Measurements from ENCODE around the gene MS4A4A.
"Not testable (repeated sequence)": the region's sequence is repeated elsewhere in the genome, so short reads cannot be mapped to it uniquely, and the experiment has no call there.

Gene MS4A4A

DNA sequence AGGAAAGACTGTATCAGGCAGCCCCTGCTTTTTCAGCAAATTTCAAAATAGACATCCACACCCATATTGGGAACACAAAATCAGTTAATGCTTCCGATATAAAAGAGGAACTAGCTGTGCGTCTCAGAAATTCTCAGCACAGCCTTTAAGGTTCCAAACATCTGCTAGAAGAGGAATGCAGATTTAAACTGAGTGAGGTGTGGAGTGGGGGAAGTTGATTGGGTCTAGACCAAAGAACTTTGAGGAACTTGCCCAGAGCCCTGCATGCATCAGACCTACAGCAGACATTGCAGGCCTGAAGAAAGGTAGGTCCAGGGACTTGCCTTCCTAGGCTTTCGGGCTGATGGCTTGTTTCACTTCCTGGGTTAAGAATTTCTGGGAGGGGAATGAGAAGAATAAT is at the start of gene MS4A4A:
Gene MS4A4A, plus strand, starts transcription at position 255 of the 400 bp plus-strand sequence. Its CDS starts 10 bp downstream, at position 265.
- DNase-seq: no peak

DNA sequence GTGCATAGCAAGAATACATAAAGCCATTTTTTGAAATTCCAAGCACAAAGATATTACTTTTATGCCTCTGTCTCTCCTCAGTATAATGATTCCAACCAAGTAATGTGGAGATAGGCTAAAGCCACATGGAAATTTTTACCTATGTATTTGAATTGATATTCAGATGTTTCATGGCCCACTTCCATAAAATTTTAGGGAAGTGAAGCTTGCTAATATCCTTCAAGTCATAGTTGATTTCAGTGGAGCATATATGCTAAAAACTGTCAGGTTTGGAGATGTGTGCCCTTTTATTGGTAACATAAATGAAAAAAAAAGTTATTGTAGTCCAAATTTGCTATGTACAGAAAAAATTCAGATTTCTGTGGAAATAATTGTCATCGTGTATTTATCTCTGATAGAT is 49.8 kb upstream of the MS4A4A start:
- DNase-seq: no peak

DNA sequence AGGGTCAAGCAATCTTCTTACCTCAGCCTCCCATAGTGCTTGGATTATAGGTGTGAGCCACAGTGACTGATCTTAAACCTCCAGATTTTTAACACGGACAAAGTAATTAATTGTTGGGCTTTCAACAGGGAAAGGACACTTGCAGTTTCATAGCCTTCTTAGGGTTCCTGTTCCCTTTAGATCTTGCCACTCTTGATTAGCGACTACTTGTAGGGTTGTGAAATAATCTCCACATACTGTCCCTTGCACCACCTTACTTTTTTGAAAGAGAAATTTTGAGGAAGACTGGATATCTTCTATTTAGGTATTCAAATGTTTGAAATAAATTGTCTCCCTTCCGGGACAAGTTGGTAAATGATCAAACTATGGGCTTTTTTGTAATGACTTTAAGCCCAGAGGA is 45.1 kb upstream of the MS4A4A start:
- no peak for DNase-seq

DNA sequence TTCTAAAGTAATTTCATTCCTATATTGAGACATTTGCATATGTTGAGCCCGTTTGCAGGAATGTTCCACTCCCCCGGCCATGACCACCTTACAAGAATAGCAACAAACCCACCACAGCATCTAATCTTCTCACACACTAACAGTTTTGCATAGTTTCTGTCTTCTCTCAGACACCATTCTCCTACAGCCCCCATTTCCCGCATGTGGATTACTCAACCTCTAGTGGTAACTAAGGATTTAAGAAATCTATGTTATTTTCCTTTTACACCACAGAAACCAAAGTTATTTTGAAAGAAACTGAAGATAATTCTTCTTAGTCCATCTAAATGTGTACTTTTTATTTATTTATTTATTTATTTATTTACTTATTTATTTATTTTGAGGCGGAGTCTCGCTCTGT is 39.8 kb upstream of the MS4A4A start:
- no peak for DNase-seq

GRCh38 chr11:60241786-60242185 is 38.7 kb upstream of the MS4A4A start:
- DNase-seq: no peak

GRCh38 chr11:60242740-60243239 is 37.7 kb upstream of the MS4A4A start, which contains the start of gene MS4A4E:
Gene MS4A4E, minus strand, starts transcription at chr11:60243137. Its CDS starts 13,082 bp downstream, at chr11:60230055.
- DNase-seq: no peak

GRCh38 chr11:60251485-60252212 is 28.8 kb upstream of the MS4A4A start:
- DNase-seq: no peak

- no peak for DNase-seq
Measured at GRCh38 chr11:60252213-60253108, 28.0 kb upstream of the MS4A4A start.

GRCh38 chr11:60257956-60258722 is 22.3 kb upstream of the MS4A4A start:
- DNase-seq: no peak

- no peak for DNase-seq
Measured at GRCh38 chr11:60261014-60261413, 19.5 kb upstream of the MS4A4A start.

DNA sequence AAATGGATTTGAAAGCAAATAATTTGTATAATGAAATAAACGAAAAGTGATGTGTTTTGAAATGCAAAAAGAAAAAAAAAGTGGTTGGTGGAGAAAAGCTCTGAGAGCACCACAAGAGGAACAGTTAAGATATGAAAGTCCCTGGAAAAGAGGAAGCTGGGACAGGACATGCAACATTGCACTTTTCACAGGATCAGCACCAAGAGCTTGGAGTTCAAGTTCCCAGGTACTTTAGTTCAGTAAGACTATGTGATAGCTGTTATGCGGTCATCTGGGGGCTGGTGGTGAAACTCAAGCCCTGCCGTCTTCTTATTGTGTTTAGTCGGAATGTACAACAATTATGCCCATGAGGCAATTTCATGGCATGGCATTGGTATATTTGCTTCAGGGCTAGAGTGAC is 17.1 kb upstream of the MS4A4A start:
- no peak for DNase-seq

- no peak for DNase-seq
Measured at GRCh38 chr11:60264644-60265043, 15.8 kb upstream of the MS4A4A start.

GRCh38 chr11:60265373-60266214 is 14.9 kb upstream of the MS4A4A start:
- DNase-seq: peak; percentile 4

GRCh38 chr11:60274416-60274815 is 6.0 kb upstream of the MS4A4A start:
- DNase-seq: no peak

GRCh38 chr11:60281485-60281884 is 1.0 kb downstream of the MS4A4A start:
- DNase-seq: no peak

- no peak for DNase-seq
Measured at GRCh38 chr11:60282286-60282685, 1.8 kb downstream of the MS4A4A start.

DNA sequence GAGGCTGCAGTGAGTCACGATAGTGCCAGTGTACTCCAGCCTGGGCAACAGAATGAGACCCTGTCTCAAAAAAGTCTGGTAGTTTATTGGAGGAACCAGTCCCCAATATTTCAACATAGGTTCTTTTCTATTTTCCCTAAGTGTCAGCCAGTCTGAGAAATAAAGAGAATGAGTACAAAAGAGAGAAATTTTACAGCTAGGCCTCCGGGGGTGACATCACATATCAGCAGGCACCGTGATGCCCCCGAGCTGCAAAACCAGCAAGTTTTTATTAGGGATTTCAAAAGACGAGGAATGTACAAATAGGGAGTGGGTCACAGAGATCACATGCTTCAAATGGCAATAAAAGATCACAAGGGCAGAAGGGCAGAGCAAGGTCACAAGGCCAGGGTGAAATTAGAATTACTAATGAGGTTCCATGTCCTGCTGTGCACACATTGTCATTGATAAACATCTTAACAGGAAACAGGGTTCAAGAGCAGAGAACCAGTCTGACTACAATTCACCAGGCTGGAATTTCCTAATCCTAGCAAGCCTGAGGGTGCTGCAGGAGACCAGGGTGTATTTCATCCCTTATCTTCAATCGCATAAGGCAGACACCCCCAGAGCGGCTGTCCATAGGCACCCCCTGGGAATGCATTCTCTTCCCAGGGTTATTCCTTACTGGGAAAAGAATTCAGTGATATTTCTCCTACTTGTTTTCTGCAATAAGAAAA is 5.1 kb downstream of the MS4A4A start:
- not testable (repeated sequence) for DNase-seq

DNA sequence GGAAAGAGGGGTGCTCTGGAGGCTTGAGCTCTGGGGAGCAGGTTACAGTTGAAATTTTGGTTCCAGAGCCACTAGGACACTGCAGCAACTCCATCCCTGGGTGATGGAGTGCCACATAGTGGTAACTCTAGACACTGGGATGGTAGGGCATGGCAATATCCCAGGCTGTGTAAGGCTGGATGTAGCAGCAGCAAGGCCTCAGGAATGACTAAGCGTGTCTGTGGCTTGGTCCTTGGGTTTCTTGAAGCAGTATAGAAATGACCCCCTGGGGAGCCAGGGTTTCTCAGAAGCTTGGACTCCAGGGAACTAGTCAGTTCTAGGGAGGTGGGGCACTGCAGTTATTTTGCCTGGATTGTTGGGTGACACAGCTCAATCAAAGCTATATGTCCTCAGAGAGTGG is 8.1 kb downstream of the MS4A4A start:
- DNase-seq: no peak

DNA sequence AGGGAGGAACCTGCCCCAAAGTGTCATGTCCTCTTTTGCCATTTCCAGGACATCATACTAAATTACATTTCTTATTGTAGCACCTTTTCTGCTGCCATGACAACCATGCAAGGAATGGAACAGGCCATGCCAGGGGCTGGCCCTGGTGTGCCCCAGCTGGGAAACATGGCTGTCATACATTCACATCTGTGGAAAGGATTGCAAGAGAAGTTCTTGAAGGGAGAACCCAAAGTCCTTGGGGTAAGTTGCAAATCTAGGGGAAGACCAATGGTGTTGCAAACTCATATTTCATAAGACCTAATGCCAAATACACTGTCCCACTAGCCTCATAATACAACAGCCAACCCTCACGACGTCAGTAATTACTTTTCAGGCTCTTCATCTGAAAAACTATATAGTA is 11.7 kb downstream of the MS4A4A start:
- DNase-seq: no peak

DNA sequence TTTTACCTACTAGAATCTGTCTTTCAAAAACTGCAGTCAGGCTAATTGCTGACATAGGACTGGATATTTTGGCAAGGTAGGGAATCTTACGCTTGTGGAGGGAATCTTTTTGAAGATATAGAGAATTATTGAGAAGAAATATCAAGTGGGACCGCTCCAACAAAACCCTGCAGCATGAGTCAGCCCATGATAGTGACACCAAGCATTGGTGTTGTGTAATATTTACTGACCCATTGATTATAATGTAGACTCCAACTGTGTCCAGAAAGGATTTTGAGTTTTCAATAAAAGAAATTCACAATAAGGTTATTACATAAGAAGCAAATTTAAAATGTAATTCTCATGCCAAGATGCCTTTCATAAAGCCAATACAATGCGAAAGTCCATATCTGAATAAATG is 20.7 kb downstream of the MS4A4A start:
- DNase-seq: no peak

DNA sequence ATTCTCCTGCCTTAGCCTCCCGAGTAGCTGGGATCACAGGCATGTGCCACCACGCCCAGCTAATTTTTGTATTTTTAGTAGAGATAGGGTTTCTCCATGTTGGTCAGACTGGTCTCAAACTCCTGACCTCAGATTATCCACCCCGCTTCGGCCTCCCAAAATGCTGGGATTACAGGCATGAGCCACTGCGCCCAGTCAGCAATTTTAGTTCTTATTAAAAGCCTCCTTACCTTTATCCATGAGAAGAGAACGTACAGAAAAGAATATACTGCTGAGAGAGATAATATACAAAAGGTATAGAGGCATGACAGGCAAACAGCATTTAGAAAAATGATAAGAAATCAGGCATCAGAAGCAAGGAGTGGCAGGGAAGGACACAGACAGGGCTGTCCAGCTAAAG is 21.4 kb downstream of the MS4A4A start:
- DNase-seq: not testable (repeated sequence)
